Endothelial cell of umbilical vein (primary cell): ENCODE results near the gene ETV1. TPM values are rescaled to one million over a fixed set of nuclear protein-coding genes. Genes with fewer than 3 reads are reported as not detected.

Source experiments
- BruUV-seq: library from RNA; stranded (reverse); fragments of 400-500 nt; replicated peaks from 2 replicates; lab custom pipeline; 2021; lab: Mats Ljungman, UMichigan
- CTCF ChIA-PET: fragments of 300-600, 350-600 bp; sonication (Branson Sonifier 250); formaldehyde crosslinking; loops from one replicate; lab custom pipeline; 2021; ENCODE audit warnings: antibody characterized with exemption, inconsistent platforms; lab: Charles Lee
- POLR2A ChIA-PET: fragments of 300-600, 350-600 bp; sonication (Branson Sonifier 250); formaldehyde crosslinking; loops from one replicate; lab custom pipeline; 2021; ENCODE audit warnings: antibody characterized with exemption, inconsistent platforms; lab: Charles Lee
- DNase-seq: peaks from one replicate; pipeline ENCODE4 v3.0.0-alpha.2; 2011; ENCODE audit warnings: low read depth, low spot score
- FAIRE-seq: peaks from 2 replicates; lab custom pipeline; 2011; peaks lifted over from hg19 to GRCh38; lab: Jason Lieb, UNC
- H2AFZ ChIP-seq: 2 replicates; pipeline ENCODE4 v1.6.0; 2012; ENCODE audit warnings: low read depth, low read length, control low read depth, inconsistent platforms
- H3K27ac ChIP-seq: 2 replicates; pipeline ENCODE4 v1.5.1; 2011; ENCODE audit warnings: low read depth, mild to moderate bottlenecking, control low read depth, low read length, moderate library complexity; ENCODE audit not compliant: insufficient read depth
- H3K27me3 ChIP-seq, 2 experiments: 2 replicates each; pipeline versions ENCODE4 v1.6.0 to v1.6.1; 2011; ENCODE audit warnings: low read length in 2 of 2, mixed read lengths in 1 of 2; ENCODE audit not compliant: control insufficient read depth in 2 of 2, insufficient read depth in 2 of 2
- H3K36me3 ChIP-seq, 2 experiments: 2 replicates in 1 of 2; 3 replicates in 1 of 2; pipeline ENCODE4 v1.5.1; 2011; ENCODE audit warnings: low read length in 2 of 2, mild to moderate bottlenecking in 1 of 2, moderate library complexity in 1 of 2; ENCODE audit not compliant: control insufficient read depth in 2 of 2, insufficient read depth in 2 of 2; ENCODE audit errors: extremely low read depth in 1 of 2
- H3K4me1 ChIP-seq: 3 replicates; pipeline ENCODE4 v1.5.1; 2011; ENCODE audit warnings: mild to moderate bottlenecking, low read length; ENCODE audit not compliant: control insufficient read depth, insufficient read depth; ENCODE audit errors: extremely low read depth
- H3K4me2 ChIP-seq: 2 replicates; pipeline ENCODE4 v1.6.1; 2011; ENCODE audit warnings: low read length, control low read depth, mixed read lengths; ENCODE audit not compliant: insufficient read depth
- H3K4me3 ChIP-seq, 3 experiments: fragments of 200-600 bp in 1 of 3; sonication (generic), shearing (Covaris generic) in 1 of 3; replicated peaks in 1 of 3; 2 replicates each; pipeline ENCODE4 v1.5.1; 2011 to 2016; ENCODE audit warnings: control low read depth in 3 of 3, low read length in 3 of 3, mild to moderate bottlenecking in 2 of 3, inconsistent platforms in 1 of 3, low read depth in 1 of 3, moderate library complexity in 1 of 3; ENCODE audit not compliant: insufficient read depth in 1 of 3
- H3K79me2 ChIP-seq: 2 replicates; pipeline ENCODE4 v1.6.0; 2012; ENCODE audit warnings: low read length, inconsistent platforms; ENCODE audit not compliant: control insufficient read depth, insufficient read depth
- H3K9ac ChIP-seq: replicated peaks from 2 replicates; pipeline ENCODE3; 2011; ENCODE audit warnings: low read length, control low read depth; ENCODE audit not compliant: insufficient read depth; ENCODE audit errors: extremely low read depth
- H3K9me1 ChIP-seq: replicated peaks from 3 replicates; pipeline ENCODE4 v1.6.0; 2011; ENCODE audit warnings: mild to moderate bottlenecking, low read length; ENCODE audit not compliant: control insufficient read depth, insufficient read depth; ENCODE audit errors: extremely low read depth
- H3K9me3 ChIP-seq: replicated peaks from 2 replicates; pipeline ENCODE4 v1.5.1; 2012; ENCODE audit warnings: low read length, inconsistent platforms; ENCODE audit not compliant: control insufficient read depth, insufficient read depth
- H4K20me1 ChIP-seq: replicated peaks from 2 replicates; pipeline ENCODE3; 2011; ENCODE audit warnings: mild to moderate bottlenecking, low read length; ENCODE audit not compliant: control insufficient read depth, insufficient read depth; ENCODE audit errors: extremely low read depth
- CTCF ChIP-seq, 2 donors: IDR thresholded peaks; 1 replicate in 1 of 2; 2 replicates in 1 of 2; pipeline ENCODE4 v1.5.1; 2011; ENCODE audit warnings: low read length in 2 of 2, mild to moderate bottlenecking in 2 of 2, moderate library complexity in 2 of 2, control low read depth in 1 of 2, inconsistent platforms in 1 of 2, low read depth in 1 of 2; ENCODE audit not compliant: insufficient read depth in 1 of 2; ENCODE audit errors: extremely low read depth in 1 of 2
- EZH2 ChIP-seq: IDR thresholded peaks from 2 replicates; pipeline ENCODE4 v1.6.1; 2012; ENCODE audit warnings: borderline replicate concordance, low read depth, mild to moderate bottlenecking, moderate library complexity, low read length, inconsistent platforms; ENCODE audit not compliant: severe bottlenecking
- FOS ChIP-seq: IDR thresholded peaks from 2 replicates; pipeline ENCODE4 v1.6.1; 2011; ENCODE audit warnings: mild to moderate bottlenecking, low read length, moderate library complexity, borderline replicate concordance; ENCODE audit not compliant: insufficient read depth
- GATA2 ChIP-seq: IDR thresholded peaks from 2 replicates; pipeline ENCODE4 v1.7.0; 2011; ENCODE audit warnings: low read depth, mild to moderate bottlenecking, moderate library complexity, mixed read lengths, low read length; ENCODE audit not compliant: insufficient read length, insufficient read depth
- JUN ChIP-seq: IDR thresholded peaks from 2 replicates; pipeline ENCODE4 v1.6.1; 2011; ENCODE audit warnings: borderline replicate concordance, low read depth; ENCODE audit not compliant: insufficient read length, insufficient read depth
- MAX ChIP-seq: IDR thresholded peaks from 2 replicates; pipeline ENCODE4 v1.6.1; 2011; ENCODE audit not compliant: insufficient read depth, insufficient read length
- MYC ChIP-seq: IDR thresholded peaks from one replicate; pipeline ENCODE4 v1.6.1; 2011; ENCODE audit warnings: mild to moderate bottlenecking, low read depth, low read length
- POLR2A ChIP-seq: IDR thresholded peaks from 2 replicates; pipeline ENCODE4 v1.6.1; 2012; ENCODE audit warnings: low read depth, mild to moderate bottlenecking, control low read depth, low read length
- POLR2AphosphoS5 ChIP-seq: IDR thresholded peaks from 2 replicates; pipeline ENCODE4 v1.6.1; 2012; ENCODE audit warnings: low read depth, mild to moderate bottlenecking, control low read depth, low read length, moderate library complexity; ENCODE audit not compliant: insufficient read depth
- dilution Hi-C: fragments of 300-500 bp; cut with MboI; formaldehyde crosslinking; loops from one replicate; pipeline ENCODE4 v1.15.0; 2019; ENCODE audit warnings: low sequenced_read_pairs; ENCODE audit not compliant: extremely low pct_ligation_motif_present
- intact Hi-C: fragments of 100-400 bp; cut with micrococcal nuclease; formaldehyde crosslinking; loops from one replicate; pipeline ENCODE4 v1.10.0; 2022
- polyA plus RNA-seq, 4 experiments: library from polyadenylated mRNA; depleted of rRNA in 3 of 4; stranded (reverse) in 3 of 4; unstranded in 1 of 4; fragments of >200 nt; gene quantifications; 2 replicates each; pipeline versions ENCODE4 v1.2.1 to v1.2.3, GENCODE V29; 2011 to 2012; ENCODE audit warnings: missing spikeins in 1 of 4
- total RNA-seq: library from RNA; stranded (reverse); gene quantifications from 2 replicates; pipeline ENCODE4 v1.2.3, GENCODE V29; 2021

Gene ETV1
- total and polyA plus RNA-seq, 2 donors (not counting 3 experiments of a cell fraction or from before 2014, with no cell fraction given): 8.4 to 16.6 TPM

- dilution Hi-C loops (no loop called here), intact Hi-C loops (no loop called here)
- no peaks in the 10 kb centered on the region for H3K27me3 ChIP-seq
- no peaks in the 10 kb centered on the region for H3K36me3 ChIP-seq
- H3K9me3 ChIP-seq: no peaks in the 10 kb centered on the region
- POLR2A ChIA-PET: interaction anchor here (0.7 kb wide), 1 partner anchor 1829 kb away, joined by 3 read pairs; no protein-coding TSS in a partner anchor
- DNase-seq (no peak), FAIRE-seq (no peak)
- no peak overlapping the region for H3K4me3 ChIP-seq
- peaks cover 11% of the 10 kb centered on the region for H3K4me1 ChIP-seq
- H3K79me2 ChIP-seq: no peaks in the 10 kb centered on the region
- CTCF ChIA-PET: interaction anchor here (1.2 kb wide), 1 partner anchor 107 kb away, joined by 3 read pairs; no protein-coding TSS in a partner anchor
- H3K9ac ChIP-seq: no peak overlapping the region
- H3K27ac ChIP-seq: peak overlapping the region; percentile 11
- H3K4me2 ChIP-seq: no peak overlapping the region
- no TSS peak for BruUV-seq
- TF ChIP-seq FOS (no peak), POLR2A (no peak), GATA2 (no peak), EZH2 (no peak), JUN (no peak)
- H2AFZ ChIP-seq: peak overlapping the region; percentile 4
- no peaks in the 10 kb centered on the region for H4K20me1 ChIP-seq
- no peaks in the 10 kb centered on the region for H3K9me1 ChIP-seq
These were observed 140.1 kb downstream of the ETV1 start for GRCh38 chr7:13849163-13849892.

- FAIRE-seq (no peak), DNase-seq (no peak)
- BruUV-seq: no TSS peak
- H3K27me3 ChIP-seq: no peaks in the 10 kb centered on the region
- H3K79me2 ChIP-seq: no peaks in the 10 kb centered on the region
- no peaks in the 10 kb centered on the region for H3K9me3 ChIP-seq
- no peaks in the 10 kb centered on the region for H3K9me1 ChIP-seq
- H4K20me1 ChIP-seq: no peaks in the 10 kb centered on the region
- no peak for TF ChIP-seq JUN
- no peak for TF ChIP-seq POLR2AphosphoS5
- no peak for TF ChIP-seq FOS
- TF ChIP-seq MYC: no peak
- no peak for TF ChIP-seq MAX
- no peak for TF ChIP-seq EZH2
- no peak for TF ChIP-seq GATA2
- no peak for TF ChIP-seq CTCF (IDR thresholded peaks at IDR 0.05; ENCODE audit: extremely low read depth in 1 of 2, insufficient read depth in 1 of 2, low read depth in 1 of 2, low read length in 2 of 2)
- TF ChIP-seq POLR2A: no peak
- intact Hi-C loops (no loop called here), dilution Hi-C loops (no loop called here)
- H3K36me3 ChIP-seq: no peaks in the 10 kb centered on the region
- H3K27ac ChIP-seq: no peak overlapping the region
- ChIA-PET POLR2A (no interaction called here), CTCF (no interaction called here)
- H3K4me1 ChIP-seq: peaks cover 11% of the 10 kb centered on the region
- no peak overlapping the region for H2AFZ ChIP-seq
- H3K9ac ChIP-seq: no peak overlapping the region
- no peak overlapping the region for H3K4me2 ChIP-seq
- H3K4me3 ChIP-seq: no peak overlapping the region
These were observed 140.8 kb downstream of the ETV1 start for GRCh38 chr7:13848681-13849131.
